ENCODE measurements around the gene BRMS1.

Gene BRMS1

GRCh38 chr11:66292543-66293332, 52.2 kb downstream of the BRMS1 start:
- TF ChIP-seq GATA3 (IDR thresholded peaks at IDR 0.05; ENCODE audit: low read depth, low read length) (no peak), GATA2 (IDR thresholded peaks at IDR 0.05; ENCODE audit: low read depth, low read length) (no peak)

GRCh38 chr11:66291706-66292542, 53.0 kb downstream of the BRMS1 start, which contains the start of gene TMEM151A:
Gene TMEM151A, plus strand, starts transcription at chr11:66291894. Its CDS starts 120 bp downstream, at chr11:66292014.
- TF ChIP-seq GATA2 (IDR thresholded peaks at IDR 0.05; ENCODE audit: low read depth, low read length), result no peak
- no peak for TF ChIP-seq GATA3 (IDR thresholded peaks at IDR 0.05; ENCODE audit: low read depth, low read length)

- TF ChIP-seq GATA2 (IDR thresholded peaks at IDR 0.05; ENCODE audit: low read depth, low read length) (no peak), GATA3 (IDR thresholded peaks at IDR 0.05; ENCODE audit: low read depth, low read length) (no peak)
These were observed 53.6 kb downstream of the BRMS1 start for GRCh38 chr11:66291303-66291705.

DNA sequence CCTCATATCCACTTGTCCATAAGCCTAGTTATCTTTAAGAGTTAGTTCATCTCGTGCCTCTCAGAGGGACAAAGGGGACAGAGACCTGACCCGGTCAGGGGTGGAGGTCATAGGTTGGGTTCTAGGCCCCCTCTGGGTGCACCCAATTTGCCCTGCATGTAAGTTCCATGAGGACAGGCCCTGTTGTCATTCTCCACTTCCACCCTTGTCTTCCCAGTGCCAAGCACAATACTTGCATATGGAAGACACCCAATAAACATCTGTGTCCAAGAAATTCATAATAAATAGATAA, 54.6 kb downstream of the BRMS1 start:
- TF ChIP-seq GATA3 (IDR thresholded peaks at IDR 0.05; ENCODE audit: low read depth, low read length) (no peak), GATA2 (IDR thresholded peaks at IDR 0.05; ENCODE audit: low read depth, low read length) (no peak)

DNA sequence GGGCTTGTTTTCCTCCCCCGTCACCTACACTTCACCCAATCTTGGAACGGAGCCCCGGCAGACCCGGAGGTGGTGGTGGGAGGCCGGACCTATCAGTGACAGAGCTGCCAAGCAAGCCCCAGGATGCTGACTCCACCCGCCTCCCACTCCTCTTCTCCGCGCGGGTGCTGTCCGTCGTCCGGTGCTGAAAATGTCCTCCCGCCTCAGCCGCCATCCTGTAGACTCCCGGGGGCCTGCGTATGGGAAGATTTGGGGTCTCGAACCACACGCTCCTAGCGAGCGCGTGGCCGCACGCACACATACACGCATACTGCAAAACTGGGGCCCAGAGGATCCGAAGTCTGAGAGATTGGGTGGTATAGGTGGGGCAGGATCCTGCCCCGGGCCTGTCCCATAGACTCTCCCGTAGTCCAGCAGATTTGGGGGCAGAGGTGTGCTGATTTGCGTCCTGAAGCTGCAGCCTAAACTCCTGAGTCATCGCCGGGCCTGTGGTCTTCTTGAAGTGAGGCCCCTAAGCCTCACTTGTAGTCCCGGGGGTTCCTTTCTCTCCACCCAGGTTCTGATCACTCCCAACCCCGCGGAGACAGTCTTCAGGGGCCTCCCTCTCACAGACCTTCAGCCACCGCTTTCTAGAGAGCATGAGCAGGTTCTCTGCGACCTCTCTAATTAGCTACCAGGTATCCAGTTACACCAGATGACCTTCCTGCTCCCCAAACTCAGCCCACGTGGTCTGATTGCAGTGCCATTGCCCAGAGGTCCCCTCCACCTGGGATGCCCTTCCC, 55.2 kb downstream of the BRMS1 start:
- TF ChIP-seq GATA3 (IDR thresholded peaks at IDR 0.05; ENCODE audit: low read depth, low read length), result no peak
- no peak for TF ChIP-seq GATA2 (IDR thresholded peaks at IDR 0.05; ENCODE audit: low read depth, low read length)

DNA sequence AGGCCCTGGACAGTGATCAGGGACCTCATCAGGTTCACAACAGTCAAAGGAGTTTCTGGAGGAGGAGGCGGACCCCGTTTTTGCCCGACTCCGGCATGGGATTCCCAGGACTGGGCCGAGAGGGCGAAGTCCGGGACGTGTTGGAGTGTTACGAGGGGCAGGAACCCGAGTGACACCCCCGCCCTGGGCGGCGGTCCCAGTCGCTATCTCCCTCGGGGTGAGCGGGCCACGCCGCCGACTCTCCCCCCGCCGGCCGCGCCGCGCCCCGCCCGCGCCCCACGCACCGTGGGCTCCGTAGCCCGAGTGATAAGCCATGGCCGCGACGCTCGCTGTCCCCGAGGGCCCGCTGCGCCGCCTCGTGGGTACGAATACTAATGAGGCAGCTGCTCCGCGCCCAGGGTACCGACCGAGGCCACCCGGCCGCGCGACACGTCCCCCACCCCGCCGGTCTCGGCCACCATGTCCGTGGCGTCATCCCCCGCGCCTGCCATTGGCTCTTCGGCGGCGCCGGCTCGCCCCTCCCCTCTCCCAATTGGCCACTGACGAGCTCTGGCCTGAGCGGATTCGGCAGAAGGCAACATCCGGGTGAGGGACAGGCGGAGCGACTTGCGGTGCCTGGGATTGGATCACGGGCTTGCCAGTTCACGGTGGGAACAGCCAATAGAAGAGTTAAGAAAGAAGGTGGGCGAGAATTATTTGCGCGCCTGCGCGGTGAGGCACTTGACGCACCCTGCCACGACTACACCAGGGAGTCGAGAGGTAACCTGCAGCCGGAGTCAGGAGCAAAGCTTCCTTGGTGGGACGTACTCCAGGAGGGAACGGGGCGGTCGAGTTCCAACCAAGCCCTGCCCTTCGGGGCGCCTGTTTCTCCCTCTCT, 56.0 kb downstream of the BRMS1 start, which contains the start of gene YIF1A:
TSS of gene YIF1A (minus strand) at position 473 of the 877 bp plus-strand sequence. CDS start at position 315, 158 bp downstream.
- no peak for TF ChIP-seq GATA2 (IDR thresholded peaks at IDR 0.05; ENCODE audit: low read depth, low read length)
- no peak for TF ChIP-seq GATA3 (IDR thresholded peaks at IDR 0.05; ENCODE audit: low read depth, low read length)

- TF ChIP-seq GATA3 (IDR thresholded peaks at IDR 0.05; ENCODE audit: low read depth, low read length) (no peak), GATA2 (IDR thresholded peaks at IDR 0.05; ENCODE audit: low read depth, low read length) (no peak)
These were observed 56.8 kb downstream of the BRMS1 start for GRCh38 chr11:66287889-66288670.
